Ishikawa (cell line): ENCODE measurements around the gene SRPK2.
A peak's percentile ranks its signal among the peaks of the same experiment; 100 is the strongest.

ENCODE experiments used
- CEBPB ChIP-seq: IDR thresholded peaks from 2 replicates; pipeline ENCODE4 v1.6.1; 2012
- CREB1 ChIP-seq: IDR thresholded peaks from 2 replicates; pipeline ENCODE4 v1.6.1; 2012; ENCODE audit warnings: low read depth
- EGR1 ChIP-seq: IDR thresholded peaks from 2 replicates; pipeline ENCODE4 v1.6.1; 2012
- EP300 ChIP-seq: IDR thresholded peaks from 2 replicates; pipeline ENCODE4 v1.6.1; 2012; ENCODE audit warnings: borderline replicate concordance
- FOXM1 ChIP-seq: IDR thresholded peaks from 2 replicates; pipeline ENCODE4 v1.6.1; 2012; ENCODE audit warnings: low read depth, borderline replicate concordance
- NFIC ChIP-seq: IDR thresholded peaks from 2 replicates; pipeline ENCODE4 v1.6.1; 2012
- RAD21 ChIP-seq: IDR thresholded peaks from 2 replicates; pipeline ENCODE4 v1.6.1; 2012; ENCODE audit warnings: low read depth
- TAF1 ChIP-seq: IDR thresholded peaks from 2 replicates; pipeline ENCODE4 v1.6.1; 2012; ENCODE audit warnings: low read depth, mild to moderate bottlenecking
- TCF12 ChIP-seq: IDR thresholded peaks from 2 replicates; pipeline ENCODE4 v1.6.1; 2012; ENCODE audit warnings: low read depth
- TEAD4 ChIP-seq: IDR thresholded peaks from 2 replicates; pipeline ENCODE4 v1.6.1; 2012
- YY1 ChIP-seq: IDR thresholded peaks from 2 replicates; pipeline ENCODE4 v1.6.1; 2012; ENCODE audit warnings: low read depth
- ZBTB7A ChIP-seq: IDR thresholded peaks from 2 replicates; pipeline ENCODE4 v1.6.1; 2012; ENCODE audit warnings: low read depth
- TF ChIP-seq, protein P1 (sequence below): IDR thresholded peaks from 2 replicates; pipeline ENCODE4 v1.6.1; 2012
- TF ChIP-seq, protein P2 (sequence below): IDR thresholded peaks from 2 replicates; pipeline ENCODE4 v1.6.1; 2012; ENCODE audit warnings: low read depth, mild to moderate bottlenecking
- TF ChIP-seq, protein P3 (sequence below): IDR thresholded peaks from 2 replicates; pipeline ENCODE4 v1.6.1; 2012

Gene SRPK2

DNA sequence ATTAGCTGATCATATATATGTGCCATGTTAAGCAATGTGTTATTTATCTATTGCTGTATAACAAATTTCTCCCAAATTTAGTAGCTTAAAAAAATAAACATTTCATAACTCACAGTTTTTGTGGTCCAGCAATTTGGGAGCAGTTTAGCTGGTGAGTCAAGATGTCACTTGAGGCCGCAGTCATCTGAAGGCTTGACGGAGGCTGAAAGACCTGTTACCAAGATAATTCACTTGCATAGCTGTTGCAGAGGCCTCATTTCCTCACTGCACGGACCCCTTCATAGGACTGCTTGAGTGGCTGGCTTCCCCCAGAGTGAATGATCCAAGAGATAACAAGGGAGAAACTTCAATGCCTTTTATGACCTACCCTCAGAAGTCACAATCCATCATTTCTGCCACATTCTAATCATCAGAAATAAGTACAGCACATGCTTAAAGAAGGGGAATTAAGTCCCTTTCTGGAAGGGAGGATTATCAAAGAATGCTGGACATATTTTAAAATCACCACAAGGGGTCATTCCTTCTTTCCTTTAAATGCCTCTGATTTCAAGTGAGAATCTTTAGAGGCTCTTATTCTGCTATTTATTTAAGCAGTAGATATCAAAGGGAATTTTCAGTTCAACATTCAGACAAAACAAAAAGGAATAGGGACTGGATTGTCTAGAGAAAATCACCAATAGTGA lies 10.5 kb upstream of the SRPK2 start:
- TF ChIP-seq TEAD4, result no peak

DNA sequence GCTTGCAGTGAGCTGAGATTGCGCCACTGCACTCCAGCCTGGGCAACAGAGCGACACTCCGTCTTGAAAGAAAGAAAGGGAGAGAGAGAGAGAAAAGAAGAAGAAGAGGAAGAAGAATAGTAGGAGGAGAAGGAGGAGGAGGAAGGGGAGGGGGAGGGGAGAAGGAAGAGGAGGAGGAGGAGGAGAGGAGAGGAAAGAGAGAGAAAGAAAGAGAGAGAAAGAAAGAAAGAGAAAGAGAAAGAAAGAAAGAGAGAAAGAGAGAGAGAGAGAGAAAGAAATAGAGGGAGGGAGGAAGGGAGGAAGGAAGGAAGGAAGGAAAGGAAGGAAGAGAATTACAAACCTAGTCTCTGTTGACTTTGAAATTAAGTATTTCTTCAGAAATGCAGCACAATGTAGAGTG lies 7.8 kb upstream of the SRPK2 start:
- TF ChIP-seq, protein P1, sequence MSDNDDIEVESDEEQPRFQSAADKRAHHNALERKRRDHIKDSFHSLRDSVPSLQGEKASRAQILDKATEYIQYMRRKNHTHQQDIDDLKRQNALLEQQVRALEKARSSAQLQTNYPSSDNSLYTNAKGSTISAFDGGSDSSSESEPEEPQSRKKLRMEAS, result no peak
- TF ChIP-seq RAD21 (no peak), EGR1 (no peak), ZBTB7A (no peak)
- TF ChIP-seq, protein P2, sequence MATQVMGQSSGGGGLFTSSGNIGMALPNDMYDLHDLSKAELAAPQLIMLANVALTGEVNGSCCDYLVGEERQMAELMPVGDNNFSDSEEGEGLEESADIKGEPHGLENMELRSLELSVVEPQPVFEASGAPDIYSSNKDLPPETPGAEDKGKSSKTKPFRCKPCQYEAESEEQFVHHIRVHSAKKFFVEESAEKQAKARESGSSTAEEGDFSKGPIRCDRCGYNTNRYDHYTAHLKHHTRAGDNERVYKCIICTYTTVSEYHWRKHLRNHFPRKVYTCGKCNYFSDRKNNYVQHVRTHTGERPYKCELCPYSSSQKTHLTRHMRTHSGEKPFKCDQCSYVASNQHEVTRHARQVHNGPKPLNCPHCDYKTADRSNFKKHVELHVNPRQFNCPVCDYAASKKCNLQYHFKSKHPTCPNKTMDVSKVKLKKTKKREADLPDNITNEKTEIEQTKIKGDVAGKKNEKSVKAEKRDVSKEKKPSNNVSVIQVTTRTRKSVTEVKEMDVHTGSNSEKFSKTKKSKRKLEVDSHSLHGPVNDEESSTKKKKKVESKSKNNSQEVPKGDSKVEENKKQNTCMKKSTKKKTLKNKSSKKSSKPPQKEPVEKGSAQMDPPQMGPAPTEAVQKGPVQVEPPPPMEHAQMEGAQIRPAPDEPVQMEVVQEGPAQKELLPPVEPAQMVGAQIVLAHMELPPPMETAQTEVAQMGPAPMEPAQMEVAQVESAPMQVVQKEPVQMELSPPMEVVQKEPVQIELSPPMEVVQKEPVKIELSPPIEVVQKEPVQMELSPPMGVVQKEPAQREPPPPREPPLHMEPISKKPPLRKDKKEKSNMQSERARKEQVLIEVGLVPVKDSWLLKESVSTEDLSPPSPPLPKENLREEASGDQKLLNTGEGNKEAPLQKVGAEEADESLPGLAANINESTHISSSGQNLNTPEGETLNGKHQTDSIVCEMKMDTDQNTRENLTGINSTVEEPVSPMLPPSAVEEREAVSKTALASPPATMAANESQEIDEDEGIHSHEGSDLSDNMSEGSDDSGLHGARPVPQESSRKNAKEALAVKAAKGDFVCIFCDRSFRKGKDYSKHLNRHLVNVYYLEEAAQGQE, result no peak

DNA sequence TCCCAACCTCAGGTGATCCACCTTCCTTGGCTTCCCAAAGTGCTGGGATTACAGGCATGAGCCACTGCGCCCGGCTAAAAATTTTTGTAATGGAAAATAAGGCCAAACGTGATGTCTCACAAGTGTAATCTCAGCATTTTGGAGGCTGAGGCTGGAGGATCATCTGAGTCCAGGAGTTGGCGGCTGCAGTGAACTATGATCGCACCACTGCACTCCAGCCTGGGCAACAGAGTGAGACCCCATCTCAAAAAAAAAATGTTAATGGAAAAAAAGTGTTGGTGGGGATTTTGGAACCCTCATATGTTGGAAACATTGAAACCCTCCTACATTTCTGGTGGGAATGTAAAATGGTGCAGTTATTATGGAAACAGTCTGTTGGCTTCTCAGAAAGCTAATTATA lies 2.7 kb upstream of the SRPK2 start:
- no peak for TF ChIP-seq TAF1
- no peak for TF ChIP-seq CEBPB
- no peak for TF ChIP-seq TCF12
- no peak for TF ChIP-seq ZBTB7A
- no peak for TF ChIP-seq CREB1
- no peak for TF ChIP-seq FOXM1
- TF ChIP-seq EP300, result no peak
- TF ChIP-seq, protein P2, result no peak

DNA sequence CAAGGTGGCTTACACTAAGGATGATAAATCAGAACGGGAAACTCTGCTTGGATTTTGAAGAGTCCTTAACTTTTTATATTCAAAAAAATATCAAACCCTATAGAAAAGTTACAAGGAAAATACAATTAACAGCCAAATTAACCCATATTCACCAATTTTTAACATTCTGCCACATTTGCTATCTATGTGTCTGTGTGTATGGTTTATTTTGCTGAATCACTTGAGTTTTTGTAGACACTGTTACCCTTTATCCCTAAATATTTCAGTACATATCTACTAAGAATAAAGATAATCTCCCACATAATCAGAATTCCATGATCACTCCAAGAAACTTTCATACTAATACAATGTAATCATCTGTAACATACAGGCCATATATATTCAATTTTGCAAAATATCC lies 1.2 kb upstream of the SRPK2 start:
- TF ChIP-seq ZBTB7A (no peak), NFIC (no peak), CREB1 (no peak), TAF1 (no peak), EP300 (no peak), EGR1 (no peak), TCF12 (no peak), TEAD4 (no peak), YY1 (no peak), FOXM1 (no peak), RAD21 (no peak), CEBPB (no peak)
- TF ChIP-seq, protein P1, result no peak
- TF ChIP-seq, protein P2, result no peak
- TF ChIP-seq, protein P3, sequence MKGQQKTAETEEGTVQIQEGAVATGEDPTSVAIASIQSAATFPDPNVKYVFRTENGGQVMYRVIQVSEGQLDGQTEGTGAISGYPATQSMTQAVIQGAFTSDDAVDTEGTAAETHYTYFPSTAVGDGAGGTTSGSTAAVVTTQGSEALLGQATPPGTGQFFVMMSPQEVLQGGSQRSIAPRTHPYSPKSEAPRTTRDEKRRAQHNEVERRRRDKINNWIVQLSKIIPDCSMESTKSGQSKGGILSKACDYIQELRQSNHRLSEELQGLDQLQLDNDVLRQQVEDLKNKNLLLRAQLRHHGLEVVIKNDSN, result no peak

DNA sequence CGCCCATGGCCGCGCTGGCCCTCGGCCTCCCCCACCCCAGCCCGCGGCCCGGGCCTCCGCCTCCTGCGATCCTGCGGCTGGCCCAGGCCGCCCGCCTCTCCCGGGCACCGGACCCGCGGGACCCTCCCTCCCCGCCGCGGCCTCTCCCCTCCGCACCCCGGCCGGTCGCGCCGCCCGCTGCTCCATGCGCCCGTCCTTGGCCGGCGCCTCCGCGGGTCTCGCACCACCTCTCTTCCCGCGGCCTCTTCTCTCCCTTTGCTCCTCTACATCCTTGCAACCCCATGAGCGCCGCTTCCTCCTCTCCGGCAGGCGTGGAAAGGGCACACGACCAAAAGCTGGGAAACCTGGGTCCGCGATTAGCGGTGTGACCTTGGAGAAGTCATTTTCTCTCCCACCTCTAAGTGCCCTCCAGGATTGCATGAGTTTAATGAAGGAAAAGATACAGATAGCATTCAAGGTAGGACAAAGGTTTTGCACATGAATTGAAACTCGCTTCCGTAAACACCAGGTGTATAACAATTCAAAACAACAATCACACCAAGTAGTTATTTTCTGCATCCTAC lies 448 bp upstream of the SRPK2 start:
- TF ChIP-seq, protein P1, result peak; percentile 29; the same call in 1 of the 2 replicates
- TF ChIP-seq TEAD4 (no peak), ZBTB7A (peak; percentile 81)
